ENCODE measurements around the gene RCE1.
A peak's percentile ranks its signal among the peaks of the same experiment; 100 is the strongest.
"Not testable (repeated sequence)": the region's sequence is repeated elsewhere in the genome, so short reads cannot be mapped to it uniquely, and the experiment has no call there.

The RCE1 gene, protein sequence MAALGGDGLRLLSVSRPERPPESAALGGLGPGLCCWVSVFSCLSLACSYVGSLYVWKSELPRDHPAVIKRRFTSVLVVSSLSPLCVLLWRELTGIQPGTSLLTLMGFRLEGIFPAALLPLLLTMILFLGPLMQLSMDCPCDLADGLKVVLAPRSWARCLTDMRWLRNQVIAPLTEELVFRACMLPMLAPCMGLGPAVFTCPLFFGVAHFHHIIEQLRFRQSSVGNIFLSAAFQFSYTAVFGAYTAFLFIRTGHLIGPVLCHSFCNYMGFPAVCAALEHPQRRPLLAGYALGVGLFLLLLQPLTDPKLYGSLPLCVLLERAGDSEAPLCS

GRCh38 chr11:66842896-66843775, at the start of gene RCE1:
Gene RCE1 (plus strand): TSS chr11:66843441. CDS start chr11:66843456, 15 bp downstream.
- DNase-seq (ENCODE audit: low read depth in 2 of 2, low spot score in 1 of 2), result peak; percentile 68 to 74

- DNase-seq (ENCODE audit: low read depth in 2 of 2, low spot score in 1 of 2), result not testable (repeated sequence)
Observed at GRCh38 chr11:66799815-66800214, 43.4 kb upstream of the RCE1 start.

DNA sequence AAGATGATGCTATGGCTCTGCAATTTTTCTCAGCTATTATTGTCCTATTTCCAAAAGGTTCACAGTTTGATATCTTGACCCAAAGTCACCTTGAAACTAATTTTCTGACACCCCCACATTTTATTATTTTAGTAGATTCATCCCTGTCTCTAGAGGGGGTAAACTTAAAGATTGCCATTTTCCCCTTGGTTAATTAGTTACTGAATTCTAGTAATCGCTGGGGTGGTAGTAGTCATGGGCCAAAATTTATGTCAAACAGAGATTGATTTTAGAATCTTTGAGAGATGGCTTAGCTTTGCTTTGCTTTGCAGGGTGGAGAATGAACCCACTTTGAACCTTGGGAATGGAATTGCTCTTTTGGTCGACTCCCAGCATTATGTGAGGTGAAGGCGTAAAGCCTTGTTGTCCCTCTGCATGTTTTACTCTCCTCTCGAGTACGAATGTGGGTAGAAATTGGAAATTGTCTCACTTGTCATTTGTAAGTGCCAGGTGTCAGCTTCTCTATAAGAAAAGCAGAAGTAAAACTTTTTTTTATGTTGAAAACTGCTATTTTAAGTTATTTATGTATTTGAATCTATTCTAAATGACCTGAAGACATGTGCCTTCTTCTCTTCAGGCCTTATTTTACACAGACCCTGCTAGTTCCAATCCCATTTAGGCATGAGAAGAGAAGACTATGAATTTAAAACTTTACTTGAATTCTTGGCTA, 42.4 kb upstream of the RCE1 start:
- DNase-seq (ENCODE audit: low read depth in 2 of 2, low spot score in 1 of 2), result no peak

DNA sequence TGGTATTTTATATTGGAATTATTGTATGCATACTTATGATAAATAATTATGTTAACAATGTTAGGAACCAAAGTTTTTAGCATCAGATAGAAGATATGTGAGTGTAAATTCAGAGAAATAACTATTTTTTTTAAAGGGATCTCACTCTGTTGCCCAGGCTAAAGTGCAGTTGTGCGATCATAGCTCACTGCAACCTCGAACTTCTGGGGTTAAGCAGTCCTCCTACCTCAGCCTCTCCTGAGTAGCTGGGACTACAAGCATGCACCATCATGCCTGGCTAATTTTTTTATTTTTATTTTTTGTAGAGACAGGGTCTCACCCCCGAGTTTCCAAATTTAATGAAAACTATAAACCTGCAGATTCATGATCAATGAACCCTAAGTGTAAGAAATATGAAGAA, 33.6 kb upstream of the RCE1 start:
- no peak for DNase-seq (ENCODE audit: low read depth in 2 of 2, low spot score in 1 of 2)

- DNase-seq (ENCODE audit: low read depth in 2 of 2, low spot score in 1 of 2), result no peak
Observed at GRCh38 chr11:66810576-66811185, 32.6 kb upstream of the RCE1 start.

DNA sequence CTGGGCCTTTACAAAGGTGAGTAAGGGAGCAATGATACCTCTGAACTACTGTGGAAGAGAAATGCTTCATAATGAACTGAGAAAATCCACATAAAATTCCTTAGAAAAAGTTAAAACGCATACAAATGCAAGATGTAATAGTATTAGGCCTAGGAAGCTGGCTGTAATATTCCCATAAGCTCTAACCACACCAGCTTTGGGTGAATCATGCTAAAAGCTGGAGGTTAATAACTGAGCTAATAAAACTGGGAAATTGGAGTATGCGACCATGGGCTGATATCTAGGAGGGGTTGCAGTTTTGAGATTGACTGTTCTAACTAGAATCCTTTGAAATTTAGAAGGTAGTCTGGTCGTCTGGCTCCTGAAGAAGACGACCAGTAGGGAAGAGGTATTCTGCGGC, 28.6 kb upstream of the RCE1 start:
- DNase-seq (ENCODE audit: low read depth in 2 of 2, low spot score in 1 of 2), result no peak

- DNase-seq (ENCODE audit: low read depth in 2 of 2, low spot score in 1 of 2), result no peak
Observed at GRCh38 chr11:66815646-66816045, 27.6 kb upstream of the RCE1 start.

GRCh38 chr11:66818231-66818955, 24.8 kb upstream of the RCE1 start:
- no peak for DNase-seq (ENCODE audit: low read depth in 2 of 2, low spot score in 1 of 2)

DNA sequence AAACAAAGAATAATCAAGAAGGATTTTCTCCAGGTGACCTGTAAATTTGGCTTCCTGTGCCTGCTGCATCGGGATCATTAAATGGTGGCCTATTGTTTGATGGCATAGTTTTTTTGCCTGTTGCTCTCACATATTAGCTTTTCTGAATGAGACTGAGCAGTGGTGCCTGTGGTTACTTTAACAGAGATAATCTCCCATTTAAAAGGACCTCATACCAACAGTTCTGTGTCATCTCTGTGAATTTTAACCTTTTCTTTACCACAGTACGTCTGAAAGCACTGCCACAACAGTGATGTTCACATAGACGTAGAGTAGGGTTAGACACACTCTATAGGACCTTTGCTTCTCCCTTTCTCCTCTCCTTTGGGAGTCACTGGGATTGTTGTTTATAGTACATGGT, 22.9 kb upstream of the RCE1 start:
- no peak for DNase-seq (ENCODE audit: low read depth in 2 of 2, low spot score in 1 of 2)

DNA sequence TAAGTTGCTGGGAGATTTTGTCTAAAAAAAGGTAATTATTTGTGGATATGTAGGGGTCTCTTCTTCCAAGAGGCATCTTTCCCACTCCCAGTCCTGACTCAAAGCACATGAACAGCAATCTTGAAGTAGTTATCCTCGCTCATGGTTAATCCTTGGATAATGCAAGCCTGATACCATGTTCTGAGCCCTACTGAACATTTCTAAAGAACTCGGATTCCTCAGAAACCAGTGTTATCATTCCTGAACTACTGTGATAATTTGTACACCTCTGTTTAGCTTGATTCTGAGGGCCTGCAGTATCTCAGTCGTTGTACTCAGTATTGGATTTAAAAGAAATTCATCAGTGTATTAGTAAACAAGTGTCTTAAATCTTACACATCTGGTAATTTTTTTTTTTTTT, 22.3 kb upstream of the RCE1 start:
- no peak for DNase-seq (ENCODE audit: low read depth in 2 of 2, low spot score in 1 of 2)

- DNase-seq (ENCODE audit: low read depth in 2 of 2, low spot score in 1 of 2), result no peak
Observed at GRCh38 chr11:66823700-66824099, 19.5 kb upstream of the RCE1 start.

DNA sequence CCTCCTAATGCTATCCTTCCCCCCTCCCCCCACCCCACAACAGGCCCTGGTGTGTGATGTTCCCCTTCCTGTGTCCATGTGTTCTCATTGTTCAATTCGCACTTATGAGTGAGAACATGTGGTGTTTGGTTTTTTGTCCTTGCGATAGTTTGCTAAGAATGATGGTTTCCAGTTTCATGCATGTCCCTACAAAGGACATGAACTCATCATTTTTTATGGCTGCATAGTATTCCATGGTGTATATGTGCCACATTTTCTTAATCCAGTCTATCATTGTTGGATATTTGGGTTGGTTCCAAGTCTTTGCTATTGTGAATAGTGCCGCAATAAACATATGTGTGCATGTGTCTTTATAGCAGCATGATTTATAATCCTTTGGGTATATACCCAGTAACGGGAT, 18.7 kb upstream of the RCE1 start:
- DNase-seq (ENCODE audit: low read depth in 2 of 2, low spot score in 1 of 2), result not testable (repeated sequence)

GRCh38 chr11:66834539-66834845, 8.7 kb upstream of the RCE1 start:
- DNase-seq (ENCODE audit: low read depth in 2 of 2, low spot score in 1 of 2), result no peak

DNA sequence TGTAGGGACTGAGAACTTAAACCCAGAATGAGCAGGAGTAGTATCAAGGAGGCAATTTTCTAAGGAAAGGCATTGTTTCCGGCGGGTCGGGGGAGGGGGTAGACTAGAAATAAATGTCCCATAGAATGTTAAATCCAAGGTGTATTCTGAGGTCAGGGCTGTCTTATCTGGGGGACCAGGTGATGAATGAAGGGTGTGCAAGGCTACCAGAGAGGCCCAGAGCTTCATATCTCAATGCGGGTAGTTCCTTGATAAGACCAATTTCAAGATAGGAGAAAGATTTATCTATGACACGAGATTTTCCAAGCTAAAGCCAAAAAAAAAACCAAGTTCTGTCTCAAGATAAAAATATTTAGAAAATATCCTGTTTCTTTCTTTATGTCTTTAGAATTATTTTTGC, 8.3 kb upstream of the RCE1 start:
- no peak for DNase-seq (ENCODE audit: low read depth in 2 of 2, low spot score in 1 of 2)

GRCh38 chr11:66835768-66836405, 7.4 kb upstream of the RCE1 start:
- no peak for DNase-seq (ENCODE audit: low read depth in 2 of 2, low spot score in 1 of 2)

- DNase-seq (ENCODE audit: low read depth in 2 of 2, low spot score in 1 of 2), result no peak
Observed at GRCh38 chr11:66840317-66841091, 2.7 kb upstream of the RCE1 start.

DNA sequence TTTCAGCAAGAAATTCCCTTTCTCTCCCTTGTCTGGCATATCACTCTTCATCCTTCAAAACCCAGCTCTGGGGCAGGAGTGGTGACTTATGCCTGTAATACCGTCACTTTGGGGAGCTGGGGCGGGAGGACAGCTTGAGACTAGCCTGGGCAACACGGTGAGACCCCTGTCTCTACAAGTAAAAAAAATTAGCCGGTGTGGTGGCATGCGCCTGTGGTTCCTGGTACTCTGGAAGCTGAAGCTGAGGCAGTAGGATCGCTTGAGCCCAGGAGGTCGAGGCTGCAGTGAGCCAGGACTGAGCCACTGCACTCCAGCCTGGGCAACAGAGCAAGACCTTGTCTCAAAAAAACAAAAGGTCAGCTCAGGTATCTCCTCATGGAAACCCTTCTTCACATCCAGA, 1.4 kb upstream of the RCE1 start:
- no peak for DNase-seq (ENCODE audit: low read depth in 2 of 2, low spot score in 1 of 2)

DNA sequence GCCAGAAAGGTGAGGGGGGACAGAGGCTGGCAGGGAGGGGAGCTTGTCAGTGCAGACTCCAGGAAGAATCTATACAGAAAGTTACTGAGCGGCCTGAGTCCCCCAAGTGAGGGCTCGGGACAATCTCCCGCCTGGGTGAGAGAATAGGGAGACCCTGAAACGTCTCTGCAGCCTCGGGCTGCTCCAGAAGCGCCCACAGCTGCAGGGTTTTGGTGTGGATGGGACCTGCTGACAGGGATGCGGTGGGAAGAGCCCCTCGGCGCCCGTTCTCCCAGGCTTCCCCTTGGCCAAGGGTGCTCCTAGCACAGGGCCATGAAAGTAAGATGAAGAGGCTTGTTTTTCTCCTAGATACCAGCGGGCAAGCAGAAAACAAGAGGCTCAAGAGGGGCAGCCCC, 743 bp upstream of the RCE1 start:
- no peak for DNase-seq (ENCODE audit: low read depth in 2 of 2, low spot score in 1 of 2)

DNA sequence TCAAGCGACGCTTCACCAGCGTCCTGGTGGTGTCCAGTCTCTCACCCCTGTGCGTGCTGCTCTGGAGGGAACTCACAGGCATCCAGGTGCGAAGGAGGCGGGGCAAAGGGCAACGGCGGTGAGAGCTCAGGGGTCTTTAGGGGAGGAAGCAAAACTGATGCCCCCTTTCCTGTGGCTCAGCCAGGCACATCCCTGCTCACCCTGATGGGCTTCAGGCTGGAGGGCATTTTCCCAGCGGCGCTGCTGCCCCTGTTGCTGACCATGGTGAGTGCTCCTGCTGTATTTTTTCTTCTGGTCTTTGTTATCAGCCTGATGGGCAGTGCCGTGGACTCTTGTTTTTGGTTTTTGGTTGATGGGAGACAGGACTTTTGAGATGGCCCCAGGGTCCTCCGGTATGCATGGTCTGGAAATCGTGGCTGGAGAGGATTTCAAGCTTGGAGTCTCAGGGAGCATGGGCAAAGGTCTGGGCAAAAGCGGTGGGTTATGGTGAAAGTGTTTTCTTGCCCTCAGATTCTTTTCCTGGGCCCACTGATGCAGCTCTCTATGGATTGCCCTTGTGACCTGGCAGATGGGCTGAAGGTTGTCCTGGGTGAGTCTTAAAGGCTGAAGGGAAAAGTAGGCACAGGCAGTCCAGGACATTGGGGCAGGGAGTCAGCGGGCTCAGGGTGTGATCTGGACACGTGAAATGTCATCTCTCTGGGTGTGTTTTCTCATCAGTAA, 695 bp downstream of the RCE1 start:
- DNase-seq (ENCODE audit: low read depth in 2 of 2, low spot score in 1 of 2), result no peak

Measured in stimulated activated CD8-positive, alpha-beta memory T cell treated with anti-CD3 and anti-CD28 coated beads, Interleukin-4, amount 100 ng/mL, for 4 hours (primary cell).